Prostate gland (tissue), 2 donors: ENCODE results near the gene DPM3. TPM values are rescaled to one million over a fixed set of nuclear protein-coding genes. Genes with fewer than 3 reads are reported as not detected.

Experiments used
- DNase-seq: peaks from one replicate; pipeline ENCODE4 v3.0.0-alpha.2; 2019; ENCODE audit warnings: low spot score
- H3K27ac ChIP-seq, 2 donors: fragments of 200-600 bp; sonication (generic); 2 replicates each; pipeline ENCODE4 v1.5.1; 2017 to 2019
- H3K27me3 ChIP-seq: fragments of 200-600 bp; sonication (generic); replicated peaks from 2 replicates; pipeline ENCODE4 v1.5.1; 2019; ENCODE audit not compliant: insufficient read depth
- H3K36me3 ChIP-seq, 2 donors: fragments of 200-600 bp; sonication (generic); 1 replicate in 1 of 2; 2 replicates in 1 of 2; pipeline versions ENCODE4 v1.5.1 to v1.8.1; 2017 to 2019
- H3K4me1 ChIP-seq: fragments of 200-600 bp; sonication (generic); replicated peaks from 2 replicates; pipeline ENCODE4 v1.5.1; 2019
- H3K4me3 ChIP-seq, 2 donors: fragments of 200-600 bp; sonication (generic); 2 replicates each; pipeline ENCODE4 v1.5.1; 2017 to 2019
- H3K9me3 ChIP-seq: fragments of 200-600 bp; sonication (generic); 2 replicates; pipeline ENCODE4 v1.5.1; 2017
- CTCF ChIP-seq, 4 experiments: fragments of 200-600 bp in 2 of 4; fragments of 450-650 bp in 2 of 4; sonication (generic) in 2 of 4; IDR thresholded peaks; 1 replicate in 3 of 4; 2 replicates in 1 of 4; pipeline ENCODE4 v1.5.1; 2016 to 2019; ENCODE audit warnings: antibody characterized with exemption in 4 of 4, mild to moderate bottlenecking in 2 of 4, moderate library complexity in 2 of 4
- POLR2A ChIP-seq: fragments of 450-650 bp; IDR thresholded peaks from one replicate; pipeline ENCODE4 v1.6.1; 2016; ENCODE audit warnings: antibody characterized with exemption, mild to moderate bottlenecking
- POLR2AphosphoS5 ChIP-seq: sonication (generic); formaldehyde crosslinking; IDR thresholded peaks from one replicate; pipeline ENCODE4 v1.6.1; 2017; ENCODE audit warnings: antibody characterized with exemption
- WGBS: methylation state at CpG from one replicate; pipeline ENCODE4 v1.1.5; 2018; 5-methylcytosine and 5-hydroxymethylcytosine counted together
- intact Hi-C: fragments of 100-400 bp; cut with DNase I; formaldehyde crosslinking; loops from one replicate; pipeline ENCODE4 v1.14.2; 2022
- total RNA-seq, 2 donors: library from RNA; depleted of rRNA; stranded (reverse); fragments of >200 nt; gene quantifications; one replicate each; pipeline ENCODE4 v1.1.0, GENCODE V29; 2016

DPM3 gene
- total RNA-seq, 2 donors from 2014 or later = 93.6 to 97.0 TPM

DNA sequence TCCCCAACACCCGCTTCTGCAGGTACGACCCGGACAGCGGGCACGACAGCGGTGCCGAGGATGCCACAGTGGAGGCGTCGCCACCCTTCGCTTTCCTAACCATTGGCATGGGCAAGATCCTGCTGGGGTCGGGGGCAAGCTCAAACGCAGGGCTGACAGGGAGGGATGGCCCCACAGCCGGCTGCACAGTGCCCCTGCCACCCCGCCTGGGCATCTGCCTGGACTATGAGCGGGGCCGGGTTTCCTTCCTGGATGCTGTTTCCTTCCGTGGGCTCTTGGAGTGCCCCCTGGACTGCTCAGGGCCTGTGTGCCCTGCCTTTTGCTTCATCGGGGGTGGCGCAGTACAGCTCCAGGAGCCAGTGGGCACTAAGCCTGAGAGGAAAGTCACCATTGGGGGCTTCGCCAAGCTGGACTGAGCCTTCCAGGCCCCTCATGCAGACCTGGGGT is 43.5 kb upstream of the DPM3 start:
- Histone ChIP-seq H3K27ac (no peak overlapping the region), H3K9me3 (no peaks in the 10 kb centered on the region), H3K4me1 (no peaks in the 10 kb centered on the region), H3K4me3 (no peak overlapping the region), H3K27me3 (no peaks in the 10 kb centered on the region), H3K36me3 (no peaks in the 10 kb centered on the region)
- no peak for DNase-seq
- 91% methylated on average over 19 of the region's 20 CpGs for WGBS
- TF ChIP-seq CTCF (IDR thresholded peaks at IDR 0.05) (no peak), POLR2A (no peak), POLR2AphosphoS5 (no peak)
- intact Hi-C loops = no loop called here

DNA sequence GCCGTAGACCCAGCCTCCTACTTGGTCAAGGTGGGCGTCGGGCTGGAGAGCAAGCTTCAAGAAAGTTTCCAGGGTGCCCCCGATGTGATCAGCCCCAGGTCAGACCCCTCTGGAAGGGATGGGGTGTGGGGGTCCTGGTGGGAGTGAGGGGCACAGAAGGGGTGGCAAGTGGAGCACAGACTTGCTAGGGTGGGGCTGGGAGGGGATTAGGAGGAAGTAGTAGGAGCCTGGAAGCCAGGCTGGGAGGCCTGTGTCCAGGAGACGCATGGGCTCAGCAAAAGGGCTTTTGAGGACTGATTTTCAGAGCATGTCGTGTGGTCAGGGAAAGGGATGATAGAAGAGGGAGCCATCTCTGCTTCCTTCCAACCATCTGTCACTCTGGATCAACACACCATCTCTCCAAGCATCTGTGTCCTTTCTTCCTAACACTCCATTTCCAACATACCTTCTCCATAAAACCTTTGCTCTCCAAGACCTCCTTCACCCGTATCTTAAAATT is 41.8 kb upstream of the DPM3 start:
- no peaks in the 10 kb centered on the region for H3K4me1 ChIP-seq
- H3K4me3 ChIP-seq = no peak overlapping the region
- H3K27ac ChIP-seq = no peak overlapping the region
- no peak for DNase-seq
- intact Hi-C loops = no loop called here
- 92% methylated on average over 7 of the region's 7 CpGs for WGBS
- H3K36me3 ChIP-seq = no peaks in the 10 kb centered on the region
- no peaks in the 10 kb centered on the region for H3K27me3 ChIP-seq
- TF ChIP-seq POLR2A (no peak), POLR2AphosphoS5 (no peak), CTCF (IDR thresholded peaks at IDR 0.05) (no peak)
- H3K9me3 ChIP-seq = no peaks in the 10 kb centered on the region

GRCh38 chr1:155181371-155182051 is 41.2 kb upstream of the DPM3 start:
- H3K4me3 ChIP-seq = no peak overlapping the region
- H3K9me3 ChIP-seq = no peaks in the 10 kb centered on the region
- no peaks in the 10 kb centered on the region for H3K27me3 ChIP-seq
- WGBS = 86% methylated on average over 18 of the region's 18 CpGs
- no peak overlapping the region for H3K27ac ChIP-seq
- TF ChIP-seq POLR2AphosphoS5 (no peak), POLR2A (no peak), CTCF (IDR thresholded peaks at IDR 0.05) (no peak)
- no peaks in the 10 kb centered on the region for H3K36me3 ChIP-seq
- intact Hi-C loops = no loop called here
- H3K4me1 ChIP-seq = no peaks in the 10 kb centered on the region
- DNase-seq = no peak

GRCh38 chr1:155179112-155180031 is 39.0 kb upstream of the DPM3 start:
- WGBS = 93% methylated on average over 31 of the region's 31 CpGs
- no peak overlapping the region for H3K27ac ChIP-seq
- DNase-seq = no peak
- H3K36me3 ChIP-seq = no peaks in the 10 kb centered on the region
- intact Hi-C loops = no loop called here
- H3K27me3 ChIP-seq = no peaks in the 10 kb centered on the region
- H3K4me3 ChIP-seq = no peak overlapping the region
- no peaks in the 10 kb centered on the region for H3K4me1 ChIP-seq
- no peaks in the 10 kb centered on the region for H3K9me3 ChIP-seq
- TF ChIP-seq CTCF (IDR thresholded peaks at IDR 0.05) (no peak), POLR2AphosphoS5 (no peak), POLR2A (no peak)
